NCI-H345 (cell line): Measurements from ENCODE around the gene KIF5C.

Experiments used
- DNase-seq: peaks from one replicate; lab custom pipeline; 2025; lab: John Stamatoyannopoulos, UW

KIF5C gene

DNA sequence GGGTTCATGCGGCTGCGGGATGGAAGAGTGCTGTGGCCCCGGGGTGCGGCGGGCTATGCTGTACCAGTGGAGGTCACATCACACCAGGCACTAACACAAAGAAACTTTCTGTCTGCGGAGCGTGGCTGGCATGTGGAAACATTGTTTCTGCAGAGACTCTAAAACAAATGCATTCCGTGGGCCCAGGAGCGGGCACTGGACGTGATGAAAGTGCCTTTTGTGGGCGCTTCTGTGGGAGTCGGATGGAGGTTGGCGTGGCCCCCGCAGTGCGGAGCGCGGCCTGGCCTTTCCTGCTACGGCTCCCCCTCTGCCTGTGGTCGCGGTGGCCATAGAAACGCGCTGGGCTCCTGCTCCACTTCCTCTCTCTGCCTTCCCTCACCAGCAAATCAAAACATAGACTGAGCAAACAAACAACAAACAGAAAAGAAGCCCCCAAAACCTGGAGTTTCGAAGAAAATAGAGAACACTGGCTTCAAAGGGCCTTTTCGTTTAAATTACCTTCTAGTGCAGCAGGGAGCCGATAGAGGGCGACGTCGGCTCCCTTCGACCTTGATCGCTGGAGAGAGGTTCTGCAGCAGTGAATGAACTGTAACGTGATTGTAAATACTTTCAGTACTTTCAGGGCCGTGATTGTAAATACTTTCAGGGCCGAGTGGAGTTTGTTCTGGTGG is 51.4 kb downstream of the KIF5C start:
- DNase-seq, result no peak

DNA sequence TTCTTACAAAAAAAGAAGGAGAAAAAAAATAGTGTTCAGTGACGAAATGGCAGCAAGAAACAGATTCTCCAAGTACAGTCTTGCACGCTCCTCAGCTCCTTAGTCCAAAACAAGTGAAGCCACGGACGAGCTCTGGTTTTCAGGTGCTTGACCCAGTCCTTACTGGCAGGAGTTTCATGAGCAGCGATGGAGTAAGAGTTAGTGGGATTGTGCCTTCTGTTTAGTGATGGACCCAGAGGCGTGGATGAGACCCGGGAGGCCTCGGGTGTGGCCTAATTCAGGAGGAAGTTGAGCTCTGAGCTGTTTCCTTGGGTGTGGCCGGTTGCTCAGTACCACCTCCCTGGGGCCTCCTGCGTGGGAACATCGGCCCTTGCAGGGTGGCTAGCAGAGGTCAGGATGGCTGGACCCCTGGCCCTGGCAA is 52.0 kb downstream of the KIF5C start:
- no peak for DNase-seq

DNA sequence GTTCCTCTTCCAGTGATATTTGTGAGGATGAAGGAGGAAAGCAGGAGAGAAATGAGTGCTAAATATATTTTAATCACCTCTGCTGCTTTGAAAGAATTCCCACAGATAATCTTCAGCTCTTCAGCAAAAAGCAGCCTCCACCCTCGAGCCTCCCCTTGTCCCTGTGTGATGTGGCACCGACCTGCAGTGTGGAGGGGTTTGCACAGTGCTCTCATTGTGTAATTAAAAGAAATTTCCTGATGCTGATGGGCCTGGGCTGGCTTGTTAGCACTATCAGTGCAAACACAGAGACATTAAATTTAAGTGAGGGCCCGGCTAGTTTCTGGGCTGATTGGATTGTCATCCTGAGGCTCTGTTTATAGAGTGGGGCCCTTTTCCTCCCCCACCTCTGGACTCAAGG is 53.4 kb downstream of the KIF5C start:
- DNase-seq, result no peak

DNA sequence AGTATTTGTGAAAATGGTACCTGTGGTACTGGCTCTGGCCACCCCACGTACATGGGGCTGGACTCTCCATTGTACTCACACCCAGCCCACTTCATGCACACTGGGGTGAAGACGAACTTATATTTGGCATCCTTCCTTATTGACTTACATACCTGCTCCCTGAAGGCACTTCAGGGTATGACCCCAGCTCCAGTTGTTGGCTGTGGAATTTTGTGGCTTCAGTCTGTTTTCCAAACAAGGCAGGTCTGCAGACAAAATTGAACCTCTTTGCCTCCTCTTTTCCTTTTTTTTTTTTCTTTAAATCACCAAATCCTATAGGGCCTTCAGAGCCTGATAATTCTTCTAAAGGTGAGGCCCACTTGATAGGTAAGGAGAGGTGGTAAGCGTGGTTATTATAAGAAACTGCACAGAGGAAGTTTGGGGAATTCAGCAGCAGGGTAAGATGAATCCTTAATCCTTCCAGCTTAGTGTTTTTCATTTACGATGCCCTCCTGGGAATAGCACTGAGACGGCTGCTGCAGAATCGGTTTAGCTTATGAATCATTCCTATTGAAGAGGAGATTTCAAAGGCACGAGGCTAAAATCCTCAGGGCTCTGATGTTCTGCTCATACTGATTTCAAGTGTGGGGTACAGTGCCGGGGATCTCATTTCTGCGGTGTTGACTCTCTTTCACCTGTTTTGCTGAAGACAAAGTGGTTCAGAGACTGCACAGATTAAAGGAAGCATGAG is 55.2 kb downstream of the KIF5C start:
- DNase-seq, result no peak

DNA sequence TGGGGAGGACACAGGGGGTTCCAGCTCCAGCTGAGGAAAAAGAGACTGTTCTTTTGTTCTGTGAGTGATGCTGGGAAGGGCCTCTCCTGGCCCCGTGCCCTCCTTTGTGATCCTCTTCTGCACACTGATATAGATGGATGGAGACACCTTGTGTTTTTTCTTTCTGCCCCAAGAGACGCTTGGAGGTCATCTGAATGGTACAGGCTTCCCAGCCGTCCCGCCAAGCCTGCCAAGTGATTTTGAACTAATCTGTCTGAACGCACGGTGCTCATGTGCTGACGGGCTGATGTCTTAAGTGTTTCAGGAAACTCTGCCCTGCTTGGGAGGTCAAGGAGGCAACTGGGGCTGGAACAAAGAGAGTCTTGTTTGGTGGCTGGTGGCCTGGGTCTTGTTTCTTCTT is 57.5 kb downstream of the KIF5C start:
- no peak for DNase-seq

DNA sequence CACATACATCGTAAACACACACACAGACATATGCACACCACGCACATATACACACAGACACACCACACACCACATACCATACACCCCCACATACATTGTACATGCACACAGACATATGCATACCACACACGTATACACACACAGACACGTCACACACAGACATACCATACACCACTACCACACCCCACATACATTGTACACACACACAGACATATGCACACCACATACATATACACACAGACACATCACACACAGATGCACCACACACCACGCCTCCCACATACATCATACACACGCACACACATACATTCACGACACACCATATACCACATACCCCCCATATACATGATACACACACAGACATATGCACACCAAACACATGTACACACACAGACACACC is 58.4 kb downstream of the KIF5C start:
- DNase-seq, result no peak

DNA sequence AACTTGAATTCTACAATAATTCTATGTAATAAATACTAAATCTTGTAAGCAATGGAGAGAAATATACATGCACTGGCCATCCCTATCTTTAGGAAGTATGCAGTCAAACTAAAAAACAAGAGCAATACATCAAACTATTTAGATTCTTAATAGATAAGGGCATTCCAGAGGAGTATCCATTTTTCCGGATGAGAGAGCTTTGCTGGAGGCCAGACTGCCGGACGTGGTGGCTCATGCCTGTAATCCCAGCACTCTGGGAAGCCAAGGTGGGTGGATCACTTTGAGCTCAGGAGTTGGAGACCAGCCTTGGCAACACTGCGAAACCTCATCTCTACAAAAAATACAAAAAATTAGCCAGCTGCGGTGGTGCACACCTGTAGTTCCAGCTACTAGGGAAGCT is 60.8 kb downstream of the KIF5C start:
- DNase-seq, result no peak

DNA sequence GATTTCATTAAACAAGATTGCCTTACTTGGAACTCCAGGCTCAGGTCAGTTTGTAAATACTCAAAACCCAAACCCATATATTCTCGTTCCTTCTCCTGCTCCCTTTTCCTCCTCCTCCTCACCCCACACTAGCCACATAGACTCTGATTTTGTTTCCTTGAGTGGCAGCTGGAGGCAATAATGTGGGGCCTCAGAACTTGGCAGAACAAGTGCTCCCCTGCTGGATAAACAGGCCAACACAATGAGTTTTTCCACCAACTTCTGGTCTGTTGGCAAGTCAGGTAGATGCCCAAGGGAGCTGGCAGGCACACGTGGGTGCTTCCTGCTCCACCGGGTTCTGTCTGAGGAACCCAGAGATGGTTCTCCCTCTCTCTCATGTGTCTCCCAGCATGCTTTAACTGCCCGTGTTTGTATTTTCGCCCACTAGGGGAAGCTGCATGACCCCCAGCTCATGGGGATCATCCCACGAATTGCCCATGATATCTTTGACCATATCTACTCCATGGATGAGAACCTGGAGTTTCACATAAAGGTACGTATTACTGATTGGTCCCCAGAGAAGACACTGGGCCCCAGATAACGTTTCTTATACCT is 61.9 kb downstream of the KIF5C start:
- peak; percentile 29 for DNase-seq

DNA sequence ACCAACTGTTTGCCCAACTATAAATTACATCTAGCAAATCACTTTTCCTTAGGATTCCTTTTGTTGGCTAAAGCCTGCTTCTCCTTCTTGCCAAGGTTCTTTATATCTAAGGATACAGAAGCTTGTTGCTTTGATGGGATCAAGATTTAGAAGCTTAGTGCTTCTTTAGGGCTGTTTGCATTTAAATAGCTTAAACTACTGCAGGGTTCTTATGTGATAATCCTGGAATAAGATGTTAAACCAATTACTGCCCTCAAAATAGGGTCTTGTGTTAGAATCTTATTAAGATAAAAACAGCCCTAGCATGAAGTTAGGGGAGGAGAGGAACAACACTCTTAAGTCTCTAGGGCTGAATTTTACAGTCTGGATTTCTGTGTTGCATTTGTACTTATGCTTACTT is 64.2 kb downstream of the KIF5C start:
- DNase-seq, result no peak

DNA sequence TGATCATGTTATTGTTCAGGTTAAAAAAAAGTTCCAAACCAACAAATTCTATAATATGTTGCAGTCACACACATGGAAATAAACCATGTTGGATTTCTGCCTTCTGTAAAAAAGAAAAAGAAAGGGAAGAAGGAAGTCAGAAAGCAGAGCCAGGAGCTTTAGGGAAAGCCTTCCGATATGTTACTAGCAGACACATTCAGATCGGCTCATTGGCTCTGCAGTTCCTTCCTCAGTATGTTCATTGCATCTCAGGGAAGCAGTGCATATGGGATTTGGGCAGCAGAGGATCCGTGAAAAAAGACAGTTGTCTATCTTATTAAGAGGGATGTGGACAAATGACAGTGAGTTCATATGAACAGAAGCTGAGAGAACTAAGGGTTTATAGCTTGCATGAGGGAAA is 68.1 kb downstream of the KIF5C start:
- no peak for DNase-seq

DNA sequence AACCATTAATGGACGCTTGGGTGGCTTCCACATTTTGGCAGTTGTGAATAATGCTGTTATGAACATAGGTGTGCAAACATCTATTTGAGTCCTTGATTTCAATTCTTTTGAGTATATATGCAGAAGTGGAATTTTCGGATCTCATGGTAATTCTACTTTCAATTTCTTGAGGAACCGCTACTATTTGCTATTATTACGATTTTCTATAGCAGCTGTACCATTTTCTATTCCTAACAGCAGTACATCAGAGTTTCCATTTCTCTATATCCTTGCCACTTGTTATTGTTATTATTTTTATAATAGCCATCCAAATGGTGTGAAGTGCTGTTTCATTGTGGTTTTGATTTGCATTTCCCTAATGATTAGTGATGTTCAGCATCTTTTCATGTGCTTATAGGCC is 69.5 kb downstream of the KIF5C start:
- no peak for DNase-seq

DNA sequence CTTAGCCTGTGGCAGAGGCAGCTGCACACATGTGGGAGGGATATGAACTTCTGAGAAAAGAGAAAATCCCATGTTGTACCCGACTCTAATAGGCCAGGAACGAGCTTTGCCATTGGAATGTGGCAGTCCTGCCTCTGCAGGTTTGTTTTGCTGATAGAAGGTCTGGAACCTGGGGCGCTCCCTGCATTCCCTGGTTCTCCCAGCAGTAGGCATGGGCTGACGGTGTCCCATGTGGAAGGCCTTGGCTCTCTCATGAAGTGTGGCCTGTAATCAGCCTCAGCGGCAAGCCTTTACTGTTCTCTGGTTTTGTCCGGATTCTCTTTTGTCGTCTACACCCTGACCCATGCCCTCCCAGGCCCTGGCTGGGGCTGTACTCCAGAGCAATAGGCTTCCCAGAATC is 72.3 kb downstream of the KIF5C start:
- DNase-seq, result no peak

DNA sequence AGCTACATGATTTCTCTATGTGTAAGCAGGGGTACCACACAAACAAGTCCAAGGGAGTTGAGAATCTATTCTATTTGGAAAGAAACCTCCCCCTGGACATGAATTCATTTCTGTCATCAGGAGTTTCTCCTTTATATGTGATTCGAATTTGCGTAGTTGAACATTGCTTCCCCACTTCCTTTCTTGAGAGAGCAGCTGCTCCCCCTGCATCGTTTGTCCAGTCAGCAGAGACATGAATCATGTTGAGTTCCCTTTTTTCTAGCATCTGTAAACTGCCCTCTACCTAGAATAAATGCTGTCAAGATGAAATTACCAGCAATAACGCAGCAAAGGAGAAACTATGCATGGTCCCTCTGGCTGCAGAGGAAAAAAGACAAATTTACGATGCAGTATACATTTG is 73.8 kb downstream of the KIF5C start:
- DNase-seq, result no peak

DNA sequence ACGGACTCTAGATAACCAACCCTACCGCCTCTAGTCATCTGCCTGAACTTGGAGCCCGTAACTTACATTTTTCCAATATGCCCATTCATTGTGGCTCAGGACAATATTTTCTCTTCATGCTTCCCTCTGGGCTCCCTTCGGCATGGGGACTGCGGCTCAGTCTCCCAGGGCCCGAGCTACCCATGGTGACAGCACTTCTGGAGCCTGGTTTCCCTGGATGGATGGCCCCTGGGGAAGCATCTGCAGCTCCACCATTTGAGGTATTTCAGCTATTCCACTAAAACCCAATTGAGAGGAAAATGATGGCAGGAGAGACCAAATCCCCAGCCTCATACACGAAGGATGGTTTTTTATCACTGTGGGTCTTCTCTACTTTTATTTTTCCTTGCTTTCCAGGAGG is 74.3 kb downstream of the KIF5C start:
- no peak for DNase-seq

DNA sequence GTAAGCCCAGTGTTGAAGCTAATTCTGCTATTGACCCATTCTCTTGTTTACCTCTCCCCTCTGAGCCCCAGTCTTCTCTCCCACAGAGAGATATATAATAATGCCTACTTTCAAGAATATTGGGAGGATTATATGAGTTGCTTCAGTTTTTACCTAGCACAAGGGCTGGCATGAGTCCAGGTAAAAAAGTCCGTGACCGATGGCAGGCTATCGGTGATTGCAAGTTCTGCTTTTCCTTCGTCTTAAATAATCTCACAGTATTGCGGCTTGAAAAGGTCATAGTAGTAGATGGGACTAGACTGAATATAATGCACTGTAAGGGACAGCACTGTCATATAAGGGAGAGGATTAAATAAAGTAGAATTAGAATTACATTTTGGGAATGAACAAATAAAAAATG is 77.6 kb downstream of the KIF5C start:
- no peak for DNase-seq

DNA sequence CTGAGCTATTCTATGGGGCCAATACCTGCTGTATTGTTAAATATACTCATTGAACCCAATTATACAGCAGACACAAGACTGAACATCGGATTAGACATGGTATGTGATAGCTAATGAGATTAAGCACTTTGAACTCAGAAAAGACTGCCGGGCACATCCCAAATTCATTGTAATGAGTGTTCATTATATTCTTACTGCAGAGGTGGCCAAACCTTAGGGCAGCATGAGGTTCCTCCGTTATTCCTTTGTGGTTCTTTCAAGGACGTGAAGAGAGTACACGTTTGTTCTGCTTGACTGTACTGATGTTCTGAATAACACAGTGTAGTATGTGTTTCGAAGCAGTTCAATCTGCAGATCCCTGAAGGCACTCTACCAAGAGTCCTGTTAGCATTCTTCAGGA is 78.4 kb downstream of the KIF5C start:
- DNase-seq, result no peak

DNA sequence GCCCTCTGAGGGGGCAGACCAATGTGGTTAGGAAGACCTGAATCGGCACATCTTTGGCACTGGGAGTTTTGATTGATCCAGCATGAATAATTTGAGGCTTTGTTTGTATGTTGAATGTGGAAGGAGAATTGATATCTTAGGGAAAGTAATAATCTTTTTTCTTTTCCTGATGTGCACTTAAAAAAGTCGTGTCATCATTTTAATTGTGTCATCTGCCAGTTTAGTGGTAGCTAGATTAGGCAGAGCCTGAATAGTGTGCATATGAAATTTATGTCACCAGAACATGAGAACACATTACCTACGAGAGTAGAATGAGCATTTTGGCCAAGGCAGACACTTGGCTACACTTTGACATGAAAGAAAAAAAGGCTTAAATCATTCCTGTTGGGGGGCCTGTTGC is 79.5 kb downstream of the KIF5C start:
- no peak for DNase-seq

DNA sequence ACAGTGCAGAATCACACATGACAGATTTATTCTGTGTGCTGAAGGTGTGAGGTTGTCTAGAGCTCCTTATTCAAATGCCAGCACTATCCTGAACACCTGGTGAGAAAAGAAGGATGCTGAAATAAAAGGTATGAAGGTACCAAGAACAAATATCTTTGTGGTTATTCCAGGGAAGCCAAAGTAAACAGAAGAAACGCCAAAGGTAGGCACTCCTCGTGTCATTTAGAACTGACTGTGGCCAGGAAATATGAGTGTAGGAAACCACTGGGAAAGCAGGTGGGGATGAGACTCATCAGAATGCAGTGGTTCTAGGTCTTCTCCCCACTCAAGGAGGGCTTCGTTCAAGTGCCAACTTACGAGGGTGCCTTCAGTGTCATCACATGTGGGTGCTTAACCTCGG is 80.8 kb downstream of the KIF5C start:
- DNase-seq, result no peak

DNA sequence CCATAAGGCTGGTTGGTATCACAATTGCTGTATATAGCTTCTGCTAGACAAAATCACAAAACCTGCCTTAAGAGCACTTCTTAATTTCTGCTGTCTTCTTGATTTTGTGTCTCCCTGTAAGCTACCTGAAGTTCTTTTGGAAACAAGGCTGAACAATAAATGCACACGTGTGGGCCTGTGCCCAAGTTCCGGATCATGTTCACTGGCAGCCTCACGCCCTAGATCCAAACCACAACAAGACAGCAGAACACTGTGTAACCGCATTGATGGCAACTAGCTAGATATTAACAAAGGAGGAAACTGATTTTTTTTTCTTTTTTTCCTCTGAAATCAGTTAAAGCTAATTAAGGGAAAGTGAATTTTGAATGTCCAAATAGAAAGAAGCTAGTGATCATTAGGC is 82.0 kb downstream of the KIF5C start:
- DNase-seq, result no peak

DNA sequence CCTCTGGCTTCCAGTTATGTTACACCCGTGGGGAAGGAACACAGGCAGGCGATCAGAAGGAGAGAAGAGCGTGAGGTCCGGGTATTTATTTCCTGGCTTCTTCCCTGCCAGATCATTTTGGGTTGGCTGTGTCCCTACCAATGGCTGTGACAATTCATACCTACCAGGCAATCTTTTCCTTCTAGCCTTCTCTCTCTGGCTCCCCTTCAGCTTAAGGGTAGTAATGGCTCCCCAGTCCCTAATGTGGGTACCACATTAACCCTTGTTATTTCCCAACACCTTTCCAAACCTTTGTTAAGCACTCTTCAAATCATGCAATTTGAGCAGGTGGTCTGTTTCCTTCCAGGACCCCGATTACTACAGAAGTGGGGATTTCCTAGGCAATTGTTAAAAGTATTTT is 84.7 kb downstream of the KIF5C start:
- DNase-seq, result no peak

DNA sequence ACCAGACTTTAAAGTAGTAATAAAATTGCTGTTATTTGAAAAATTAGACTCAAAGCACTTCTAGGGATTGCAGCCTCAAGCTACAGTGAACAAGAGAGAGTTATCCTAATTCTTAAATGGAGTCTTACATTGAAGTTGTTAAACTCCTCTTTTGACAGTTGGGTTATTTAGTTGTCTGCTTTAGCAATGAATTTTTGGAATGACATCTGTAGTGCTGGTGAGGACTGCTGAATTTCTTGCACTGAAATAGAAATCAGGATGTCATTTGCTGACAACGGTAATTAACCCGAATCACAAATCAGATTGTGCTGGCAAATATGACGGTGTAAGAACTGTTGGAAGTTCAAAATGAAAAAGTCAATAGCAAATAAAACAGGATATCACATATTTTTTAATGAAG is 85.5 kb downstream of the KIF5C start:
- no peak for DNase-seq

DNA sequence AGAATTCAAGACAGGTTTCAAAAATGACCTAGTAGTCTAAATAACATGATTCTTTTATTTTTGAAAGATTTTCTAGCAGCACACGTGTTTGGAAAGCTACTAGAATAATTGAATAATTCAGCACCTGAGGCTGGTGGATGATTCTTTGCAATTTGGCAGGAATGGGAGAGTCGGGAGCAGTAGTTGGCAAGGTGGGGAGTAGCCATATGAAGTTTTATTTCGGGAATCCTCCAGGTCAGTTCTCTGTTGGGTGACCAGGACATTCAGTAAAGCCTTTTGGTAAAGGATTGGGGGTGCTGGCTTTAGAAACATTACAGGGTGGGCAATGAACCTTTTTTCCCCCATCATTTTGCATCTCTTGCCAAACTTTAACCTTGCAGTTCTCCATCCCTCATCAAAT is 88.4 kb downstream of the KIF5C start:
- no peak for DNase-seq

DNA sequence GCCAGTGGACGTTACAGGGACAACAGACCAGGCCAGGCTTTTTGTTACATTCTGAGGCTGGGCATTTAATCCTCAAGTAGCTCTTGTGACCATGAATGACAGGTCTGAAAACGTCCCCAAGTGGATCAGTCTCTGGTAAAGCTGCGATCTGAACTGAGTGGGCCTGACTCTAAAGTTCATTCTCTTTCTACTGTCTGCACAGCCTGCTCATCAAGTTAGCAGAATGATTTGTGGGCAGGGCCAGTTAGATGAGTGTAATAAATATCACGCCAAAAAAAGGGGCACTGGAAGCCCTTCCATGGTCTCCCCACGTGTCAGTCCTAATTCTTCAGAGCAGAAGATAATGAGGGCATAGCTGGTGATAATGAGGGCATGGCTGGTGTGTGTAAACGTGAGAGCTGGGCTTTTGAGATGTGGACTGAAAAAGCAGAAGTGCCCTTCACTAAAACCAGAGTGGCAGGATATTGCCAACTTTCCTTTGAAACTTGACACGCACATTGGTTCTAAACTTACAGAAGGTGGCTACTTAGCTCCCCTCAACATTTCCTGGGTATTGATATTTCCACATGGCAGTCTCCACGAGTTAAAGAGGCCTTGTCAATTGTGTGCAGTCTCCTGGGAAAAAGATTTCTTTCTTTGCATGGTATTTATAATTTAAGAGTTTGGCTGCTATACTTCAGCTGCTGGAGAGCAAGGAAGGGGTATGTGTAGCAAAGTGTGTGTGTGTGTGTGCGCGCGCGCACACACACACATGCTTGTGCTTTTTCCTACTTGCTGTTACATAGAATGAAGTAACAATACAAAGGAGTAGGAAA is 90.8 kb downstream of the KIF5C start:
- DNase-seq, result peak; percentile 81
